ENCODE measurements around the gene ANKS1A.
"Not testable (repeated sequence)": the region's sequence is repeated elsewhere in the genome, so short reads cannot be mapped to it uniquely, and the experiment has no call there.

DNA sequence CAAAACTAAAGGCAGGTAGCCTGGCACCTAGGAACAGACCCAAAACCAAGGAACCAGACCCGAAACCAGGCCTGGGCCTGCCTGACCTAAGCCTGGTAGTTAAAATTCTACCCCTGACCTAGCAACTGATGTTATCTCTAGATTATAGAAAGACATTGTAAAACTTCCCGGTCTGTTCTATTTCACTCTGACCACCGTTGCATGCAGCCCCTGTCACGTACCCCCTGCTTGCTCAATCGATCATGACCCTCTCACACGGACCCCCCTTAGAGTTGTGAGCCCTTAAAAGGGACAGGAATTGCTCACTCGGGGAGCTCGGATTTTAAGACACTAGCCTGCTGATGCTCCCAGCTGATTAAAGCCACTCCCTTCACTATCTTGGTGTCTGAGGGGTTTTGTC lies 109.4 kb downstream of the ANKS1A start:
- not testable (repeated sequence) for TF ChIP-seq POLR2A (IDR thresholded peaks at IDR 0.05; ENCODE audit: low read length); GATA1 (IDR thresholded peaks at IDR 0.05; ENCODE audit: low read depth, low read length)
